HG03135 (cell line): ENCODE results near the gene TOX4.
"Not testable (repeated sequence)": the region's sequence is repeated elsewhere in the genome, so short reads cannot be mapped to it uniquely, and the experiment has no call there.

Experiments
- ATAC-seq: cut with Tn5 transposase; IDR thresholded peaks from one replicate; pipeline ENCODE4 v1.9.1; 2021; ENCODE audit warnings: mild to moderate bottlenecking, moderate library complexity; ENCODE audit not compliant: unreplicated experiment

The TOX4 gene

GRCh38 chr14:21533294-21533693, 56.3 kb downstream of the TOX4 start:
- ATAC-seq = no peak

GRCh38 chr14:21534576-21534975, 57.6 kb downstream of the TOX4 start:
- ATAC-seq = no peak

GRCh38 chr14:21535545-21536417, 58.8 kb downstream of the TOX4 start:
- ATAC-seq = no peak

GRCh38 chr14:21536418-21537089, 59.6 kb downstream of the TOX4 start:
- ATAC-seq = no peak

- no peak for ATAC-seq
These were observed 60.1 kb downstream of the TOX4 start for GRCh38 chr14:21537090-21537424.

- no peak for ATAC-seq
These were observed 62.4 kb downstream of the TOX4 start for GRCh38 chr14:21539189-21539940.

- ATAC-seq = no peak
These were observed 64.5 kb downstream of the TOX4 start for GRCh38 chr14:21541413-21542074.

GRCh38 chr14:21543521-21543960, 66.5 kb downstream of the TOX4 start:
- ATAC-seq = no peak

GRCh38 chr14:21543963-21544362, 67.0 kb downstream of the TOX4 start:
- ATAC-seq = no peak

GRCh38 chr14:21544588-21544987, 67.6 kb downstream of the TOX4 start:
- not testable (repeated sequence) for ATAC-seq
